ENCODE data around the gene EID3.
A peak's percentile ranks its signal among the peaks of the same experiment; 100 is the strongest.
"Not testable (repeated sequence)": the region's sequence is repeated elsewhere in the genome, so short reads cannot be mapped to it uniquely, and the experiment has no call there.

Gene EID3

DNA sequence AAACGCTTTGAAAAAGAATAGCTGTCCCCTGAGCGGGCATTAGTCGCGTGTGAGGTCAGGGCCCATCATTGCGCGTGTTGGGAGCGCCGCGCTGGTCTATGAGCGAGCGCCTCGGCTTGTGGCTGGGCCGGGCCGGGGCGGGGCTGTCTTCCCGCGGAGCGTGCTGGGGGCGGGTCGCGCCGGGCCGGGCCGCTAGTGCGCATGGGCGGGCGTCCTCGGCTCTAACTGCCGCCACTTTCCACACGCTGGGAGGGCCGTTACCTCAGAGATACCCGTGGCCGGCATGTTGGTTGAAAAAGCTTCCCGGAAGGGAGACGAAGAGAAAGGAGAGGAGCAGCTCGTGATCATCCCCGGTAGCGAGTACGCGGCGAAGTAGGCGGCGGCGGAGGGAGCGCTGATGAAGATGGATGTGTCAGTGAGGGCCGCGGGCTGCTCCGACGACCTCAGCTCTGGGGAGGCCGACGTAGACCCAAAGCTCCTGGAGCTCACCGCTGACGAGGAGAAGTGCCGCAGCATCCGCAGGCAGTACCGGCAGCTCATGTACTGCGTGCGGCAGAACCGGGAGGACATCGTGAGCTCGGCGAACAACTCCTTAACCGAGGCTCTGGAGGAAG lies at the start of gene EID3:
TSS of gene EID3 (plus strand) at position 202 of the 614 bp plus-strand sequence. CDS start at position 398, 196 bp downstream.
- peak; percentile 88 for DNase-seq

GRCh38 chr12:104257913-104258472 lies 45.5 kb upstream of the EID3 start:
- no peak for DNase-seq

GRCh38 chr12:104258476-104259067 lies 45.0 kb upstream of the EID3 start:
- no peak for DNase-seq

DNA sequence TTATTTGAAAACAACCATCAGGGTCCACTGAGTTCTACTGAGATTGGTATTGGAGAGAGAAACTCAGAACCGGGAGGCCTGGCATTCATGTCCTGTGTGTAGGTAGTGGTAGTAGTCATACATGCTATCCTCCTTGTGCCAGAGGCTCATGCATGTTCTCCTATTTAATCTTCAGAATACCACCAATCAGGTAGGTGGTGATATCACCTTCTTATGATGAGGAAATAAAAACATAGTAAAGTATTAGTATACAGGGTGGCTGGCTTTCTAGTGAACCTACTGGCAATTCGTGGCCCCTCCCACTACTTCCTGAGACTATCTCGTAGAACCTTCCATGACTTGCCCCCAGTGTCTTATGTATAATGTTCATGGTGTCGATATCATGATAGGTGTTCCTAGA lies 40.5 kb upstream of the EID3 start:
- DNase-seq: no peak

- peak; percentile 77 for DNase-seq
These were observed 39.8 kb upstream of the EID3 start for GRCh38 chr12:104263580-104264358.

DNA sequence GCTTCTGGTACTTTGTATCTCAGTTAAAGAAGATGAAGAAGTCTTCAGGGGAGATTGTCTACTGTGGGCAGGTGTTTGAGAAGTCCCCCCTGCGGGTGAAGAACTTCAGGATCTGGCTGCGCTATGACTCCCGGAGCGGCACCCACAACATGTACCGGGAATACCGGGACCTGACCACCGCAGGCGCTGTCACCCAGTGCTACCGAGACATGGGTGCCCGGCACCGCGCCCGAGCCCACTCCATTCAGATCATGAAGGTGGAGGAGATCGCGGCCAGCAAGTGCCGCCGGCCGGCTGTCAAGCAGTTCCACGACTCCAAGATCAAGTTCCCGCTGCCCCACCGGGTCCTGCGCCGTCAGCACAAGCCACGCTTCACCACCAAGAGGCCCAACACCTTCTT lies 38.1 kb upstream of the EID3 start:
- not testable (repeated sequence) for DNase-seq

- no peak for DNase-seq
These were observed 30.6 kb upstream of the EID3 start for GRCh38 chr12:104272938-104273337.

GRCh38 chr12:104273503-104273902 lies 30.0 kb upstream of the EID3 start:
- no peak for DNase-seq

DNA sequence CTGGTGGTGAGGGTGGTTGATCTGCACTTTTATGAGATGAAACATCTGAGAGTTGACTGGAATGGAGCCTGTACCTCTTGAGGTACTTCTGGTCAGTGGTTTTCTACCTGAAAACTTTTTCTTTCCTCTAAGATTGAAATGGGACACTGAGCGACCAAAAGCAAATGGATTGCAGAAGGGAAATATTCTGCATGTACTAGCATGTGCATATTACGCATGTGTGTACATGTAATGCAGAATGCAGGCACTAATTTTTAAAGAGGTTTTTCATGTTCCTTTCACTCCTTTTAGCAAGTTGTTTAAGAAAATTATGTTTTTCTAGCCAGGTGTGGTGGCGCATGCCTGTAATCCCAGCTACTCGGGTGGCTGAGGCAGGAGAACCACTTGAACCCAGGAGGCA lies 28.7 kb upstream of the EID3 start:
- no peak for DNase-seq

DNA sequence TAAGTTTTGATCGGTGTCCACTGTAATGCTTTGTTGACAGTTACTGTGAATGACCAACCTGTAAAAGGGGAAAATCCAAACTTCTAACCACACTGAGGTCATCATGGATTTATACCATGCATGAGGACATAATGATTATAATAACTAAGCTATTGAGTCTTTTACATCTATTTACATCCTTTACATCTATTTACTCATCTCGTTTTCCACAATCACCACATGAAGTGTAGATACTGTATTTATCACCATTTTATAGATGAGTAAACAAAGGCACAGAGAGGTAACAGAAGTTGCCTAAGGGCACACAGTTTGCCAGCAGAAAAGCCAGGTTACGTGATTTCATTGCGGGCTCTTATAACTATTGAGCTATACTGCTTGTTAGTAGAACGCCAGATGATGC lies 27.9 kb upstream of the EID3 start:
- DNase-seq: no peak

DNA sequence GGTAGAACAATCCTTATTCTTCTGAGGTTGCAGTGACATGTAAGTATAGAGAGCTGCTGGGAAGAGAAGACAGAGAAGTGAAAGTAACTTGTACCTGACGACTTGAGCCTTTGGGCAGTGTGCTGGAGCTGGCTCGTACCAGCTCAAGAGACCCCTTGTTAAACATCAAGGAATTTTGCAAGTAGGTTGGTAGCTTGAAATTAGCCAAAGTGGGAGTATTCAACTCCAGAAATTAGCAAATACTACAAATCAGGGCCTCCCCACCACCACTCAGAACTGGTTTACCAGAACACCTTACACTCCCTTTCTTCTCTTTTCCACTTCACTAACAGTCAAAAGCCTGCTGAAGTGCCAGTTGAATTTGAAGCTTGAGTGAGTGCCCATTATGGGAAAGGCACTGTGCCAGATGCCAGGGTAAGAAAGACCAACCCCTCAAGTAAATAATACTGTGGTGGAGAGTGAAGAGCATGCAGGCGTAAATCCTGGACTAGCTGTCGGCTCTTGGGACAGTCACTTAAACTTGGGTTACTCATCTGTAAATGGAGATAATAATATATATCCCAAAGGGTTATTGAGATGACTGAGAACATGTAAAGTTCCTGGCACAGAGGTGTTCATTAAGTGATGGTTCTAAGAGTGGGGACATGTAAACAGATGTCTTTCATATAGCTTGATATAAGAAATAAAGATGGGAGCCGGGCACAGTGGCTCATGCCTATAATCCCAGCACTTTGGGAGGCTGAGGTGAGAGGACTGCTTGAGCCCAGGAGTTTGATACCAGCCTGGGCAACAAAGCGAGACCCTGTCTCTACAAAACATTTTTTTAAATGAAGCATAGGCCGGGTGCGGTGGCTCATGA lies 27.0 kb upstream of the EID3 start:
- no peak for DNase-seq

GRCh38 chr12:104279164-104279563 lies 24.4 kb upstream of the EID3 start:
- DNase-seq: no peak

DNA sequence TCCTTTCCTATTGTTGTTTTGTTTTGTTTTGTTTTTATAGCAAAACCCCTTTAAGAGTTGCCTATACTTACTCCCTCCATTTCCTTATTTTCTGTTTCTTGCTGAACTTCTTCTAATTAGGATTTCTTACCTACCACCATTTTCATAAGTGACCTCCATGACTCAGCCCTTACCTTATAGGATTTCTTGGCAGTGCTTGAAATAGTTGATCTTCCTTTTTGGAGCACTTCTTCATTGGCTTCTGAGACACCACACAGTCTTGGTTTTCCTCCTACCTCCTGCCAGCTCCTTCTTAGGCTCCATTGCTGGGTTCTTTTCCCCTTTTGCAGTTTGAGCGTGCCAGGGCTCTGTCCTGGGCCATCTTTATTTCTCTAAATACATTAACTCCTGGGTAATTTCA lies 23.4 kb upstream of the EID3 start:
- no peak for DNase-seq

DNA sequence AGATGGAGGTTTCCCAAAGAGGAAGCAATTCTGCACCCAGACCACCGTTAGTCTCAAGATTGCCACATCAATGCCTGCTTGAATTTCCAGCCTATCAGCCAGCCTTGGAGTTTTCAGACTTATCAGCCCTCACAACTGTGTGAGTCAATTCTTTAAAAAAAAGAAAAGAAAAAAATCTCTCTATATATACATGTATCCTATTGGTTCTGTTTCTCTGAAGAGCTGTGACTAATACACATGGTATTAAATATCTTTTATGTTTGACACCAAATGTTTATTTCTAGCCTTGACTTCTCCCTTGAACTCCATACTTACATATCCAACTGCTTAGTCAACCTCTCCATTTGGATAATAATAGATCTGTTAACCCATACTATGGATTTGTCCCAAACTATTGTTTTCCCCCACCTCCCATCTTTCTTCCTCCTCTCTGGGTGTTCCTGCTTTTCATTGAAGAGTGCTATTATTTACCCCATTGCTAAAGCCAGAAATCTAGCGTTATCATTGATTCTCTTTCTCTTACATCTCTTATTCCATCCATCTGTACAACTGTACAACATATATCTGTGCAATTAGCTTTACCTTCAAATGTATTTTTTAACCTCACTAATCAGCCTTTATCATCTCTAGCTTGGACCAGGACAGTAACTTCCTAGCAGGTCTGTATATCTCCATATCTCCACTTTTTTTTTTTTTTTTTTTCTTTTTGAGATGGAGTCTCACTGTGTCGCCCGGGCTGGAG lies 22.7 kb upstream of the EID3 start:
- DNase-seq: peak; percentile 93

DNA sequence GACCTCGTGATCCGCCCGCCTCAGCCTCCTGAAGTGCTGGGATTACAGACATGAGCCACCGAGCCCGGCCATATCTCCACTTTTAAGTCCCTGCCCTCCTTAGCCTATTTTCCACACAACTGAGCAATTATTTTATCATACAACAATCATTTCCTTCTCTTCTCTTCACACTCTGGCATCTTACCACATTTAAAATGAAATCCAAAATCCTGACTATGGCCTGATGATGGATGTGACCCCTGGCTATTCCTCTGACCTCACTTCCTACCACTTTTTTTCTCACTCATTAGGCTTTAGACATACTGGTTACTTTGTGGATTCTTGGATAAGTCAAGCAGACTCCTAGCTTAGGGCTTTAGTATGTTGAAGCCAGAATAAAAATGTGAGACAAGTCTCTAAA lies 21.9 kb upstream of the EID3 start:
- DNase-seq: peak; percentile 63

GRCh38 chr12:104282109-104282508 lies 21.4 kb upstream of the EID3 start:
- DNase-seq: peak; percentile 37

- no peak for DNase-seq
These were observed 17.6 kb upstream of the EID3 start for GRCh38 chr12:104285740-104286515.

GRCh38 chr12:104286516-104287482 lies 16.7 kb upstream of the EID3 start:
- DNase-seq: peak; percentile 97

GRCh38 chr12:104288635-104289274 lies 14.8 kb upstream of the EID3 start:
- peak; percentile 89 for DNase-seq

- no peak for DNase-seq
These were observed 13.2 kb upstream of the EID3 start for GRCh38 chr12:104290320-104290719.
